IMR-90 (cell line): Measurements from ENCODE around the gene OGFOD2.

ENCODE experiments used
- CEBPB ChIP-seq: IDR thresholded peaks from 2 replicates; pipeline ENCODE4 v1.6.1; 2012; ENCODE audit warnings: low read depth, low read length, improper control_type of control experiment
- TF ChIP-seq, protein P1 (sequence below): conservative IDR thresholded peaks from 2 replicates; pipeline ENCODE4 v1.5.1; 2012; ENCODE audit warnings: mild to moderate bottlenecking, low read depth, low read length, improper control_type of control experiment

DNA sequence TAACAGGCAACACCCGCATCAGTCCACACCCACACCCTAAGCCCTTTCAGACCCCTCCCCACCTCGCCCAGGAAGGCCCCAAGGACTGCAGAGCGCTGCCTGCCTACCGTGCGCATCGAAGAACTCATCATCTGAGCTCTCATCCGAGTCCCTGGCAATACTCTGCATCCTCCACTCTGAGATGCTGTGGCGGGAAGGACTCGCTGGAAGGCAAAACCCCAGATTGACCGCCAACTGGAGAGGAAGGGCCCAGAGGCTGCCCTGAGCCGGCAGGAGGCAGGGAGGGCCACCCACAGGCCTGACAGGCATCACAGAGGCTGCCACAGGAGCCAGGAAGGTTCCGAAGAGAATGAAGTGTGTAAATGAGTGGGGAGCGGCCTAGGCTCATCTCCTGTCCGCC, 29.2 kb downstream of the OGFOD2 start:
- TF ChIP-seq, protein P1, sequence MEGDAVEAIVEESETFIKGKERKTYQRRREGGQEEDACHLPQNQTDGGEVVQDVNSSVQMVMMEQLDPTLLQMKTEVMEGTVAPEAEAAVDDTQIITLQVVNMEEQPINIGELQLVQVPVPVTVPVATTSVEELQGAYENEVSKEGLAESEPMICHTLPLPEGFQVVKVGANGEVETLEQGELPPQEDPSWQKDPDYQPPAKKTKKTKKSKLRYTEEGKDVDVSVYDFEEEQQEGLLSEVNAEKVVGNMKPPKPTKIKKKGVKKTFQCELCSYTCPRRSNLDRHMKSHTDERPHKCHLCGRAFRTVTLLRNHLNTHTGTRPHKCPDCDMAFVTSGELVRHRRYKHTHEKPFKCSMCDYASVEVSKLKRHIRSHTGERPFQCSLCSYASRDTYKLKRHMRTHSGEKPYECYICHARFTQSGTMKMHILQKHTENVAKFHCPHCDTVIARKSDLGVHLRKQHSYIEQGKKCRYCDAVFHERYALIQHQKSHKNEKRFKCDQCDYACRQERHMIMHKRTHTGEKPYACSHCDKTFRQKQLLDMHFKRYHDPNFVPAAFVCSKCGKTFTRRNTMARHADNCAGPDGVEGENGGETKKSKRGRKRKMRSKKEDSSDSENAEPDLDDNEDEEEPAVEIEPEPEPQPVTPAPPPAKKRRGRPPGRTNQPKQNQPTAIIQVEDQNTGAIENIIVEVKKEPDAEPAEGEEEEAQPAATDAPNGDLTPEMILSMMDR, result no peak
- TF ChIP-seq CEBPB, result no peak
